Naive thymus-derived CD4-positive, alpha-beta T cell (primary cell): ENCODE results near the gene LRG1. TPM values are rescaled to one million over a fixed set of nuclear protein-coding genes. Genes with fewer than 3 reads are reported as not detected.
A peak's percentile ranks its signal among the peaks of the same experiment; 100 is the strongest.

Source experiments
- ATAC-seq: fragments of 150-1000 bp; cut with Tn5 transposase; 2 replicates; pipeline ENCODE4 v1.10.0; 2021; ENCODE audit warnings: mild to moderate bottlenecking, moderate library complexity
- CTCF ChIA-PET: fragments of 350-600 bp; sonication (Branson Sonifier 250); formaldehyde crosslinking; loops from one replicate; lab custom pipeline; 2021; ENCODE audit warnings: antibody characterized with exemption; lab: Charles Lee
- POLR2A ChIA-PET: fragments of 350-600 bp; sonication (Branson Sonifier 250); formaldehyde crosslinking; loops from one replicate; lab custom pipeline; 2021; ENCODE audit warnings: antibody characterized with exemption, inconsistent platforms; lab: Charles Lee
- DNase-seq, 9 donors: peaks; one replicate each; pipeline versions ENCODE4 v3.0.0 to v3.0.0-alpha.2; 2020 to 2022; ENCODE audit warnings: mixed read lengths in 1 of 9
- H3K27ac ChIP-seq: one replicate; pipeline ENCODE4 v1.7.0; 2013; ENCODE audit warnings: mild to moderate bottlenecking, low read depth, low read length, moderate library complexity
- H3K27me3 ChIP-seq, 2 donors: one replicate each; pipeline ENCODE4 v1.7.0; 2013; ENCODE audit warnings: low read length in 2 of 2, mild to moderate bottlenecking in 2 of 2, moderate library complexity in 2 of 2; ENCODE audit not compliant: control insufficient read depth in 2 of 2, insufficient read depth in 2 of 2
- H3K36me3 ChIP-seq, 3 experiments: 1 replicate in 2 of 3; 2 replicates in 1 of 3; pipeline ENCODE4 v1.7.0; 2013; ENCODE audit warnings: low read length in 3 of 3, mild to moderate bottlenecking in 3 of 3, moderate library complexity in 1 of 3; ENCODE audit not compliant: insufficient read depth in 3 of 3, control insufficient read depth in 2 of 3
- H3K4me1 ChIP-seq, 2 donors: one replicate each; pipeline ENCODE4 v1.7.0; 2013; ENCODE audit warnings: low read length in 2 of 2, mild to moderate bottlenecking in 2 of 2, moderate library complexity in 1 of 2; ENCODE audit not compliant: control insufficient read depth in 2 of 2, insufficient read depth in 2 of 2
- H3K4me3 ChIP-seq: 2 replicates; pipeline ENCODE4 v1.7.0; 2013; ENCODE audit warnings: mild to moderate bottlenecking, low read length
- H3K9me3 ChIP-seq, 3 experiments: 1 replicate in 2 of 3; 2 replicates in 1 of 3; pipeline ENCODE4 v1.7.0; 2013; ENCODE audit warnings: low read length in 3 of 3; ENCODE audit not compliant: control insufficient read depth in 2 of 3
- H3K27ac Mint-ChIP-seq, 9 donors: one replicate each; pipeline ENCODE4 v1.8.0; 2020 to 2022; ENCODE audit warnings: mixed read lengths in 9 of 9, mild to moderate bottlenecking in 8 of 9, moderate library complexity in 5 of 9, inconsistent platforms in 2 of 9
- H3K27me3 Mint-ChIP-seq, 5 donors: one replicate each; pipeline ENCODE4 v1.8.0; 2021 to 2022; ENCODE audit warnings: mixed read lengths in 5 of 5, mild to moderate bottlenecking in 1 of 5
- H3K36me3 Mint-ChIP-seq, 5 donors: one replicate each; pipeline ENCODE4 v1.8.0; 2020 to 2022; ENCODE audit warnings: mixed read lengths in 5 of 5, mild to moderate bottlenecking in 3 of 5, inconsistent platforms in 1 of 5
- H3K4me1 Mint-ChIP-seq, 7 donors: one replicate each; pipeline ENCODE4 v1.8.0; 2020 to 2022; ENCODE audit warnings: mixed read lengths in 7 of 7, mild to moderate bottlenecking in 3 of 7, inconsistent platforms in 1 of 7
- H3K4me3 Mint-ChIP-seq, 10 donors: one replicate each; pipeline ENCODE4 v1.8.0; 2020 to 2022; ENCODE audit warnings: mild to moderate bottlenecking in 10 of 10, mixed read lengths in 10 of 10, moderate library complexity in 6 of 10, inconsistent platforms in 2 of 10
- H3K9me3 Mint-ChIP-seq, 11 donors: one replicate each; pipeline ENCODE4 v1.8.0; 2020 to 2022; ENCODE audit warnings: mixed read lengths in 11 of 11, mild to moderate bottlenecking in 4 of 11, inconsistent platforms in 1 of 11, moderate library complexity in 1 of 11
- intact Hi-C, 2 donors: fragments of 100-400 bp; cut with micrococcal nuclease; formaldehyde crosslinking; loops; one replicate each; pipeline ENCODE4 v1.15.1; 2023
- polyA plus RNA-seq, 2 donors: library from polyadenylated mRNA; unstranded; fragments of 300-500 nt; fragmentation: Illumina TruSeq; gene quantifications; one replicate each; pipeline ENCODE4 v1.2.3, GENCODE V29; 2021
- total RNA-seq, 6 experiments: library from RNA in 5 of 6; stranded (reverse) in 5 of 6; gene quantifications; 1 replicate in 5 of 6; 2 replicates in 1 of 6; pipeline ENCODE4 v1.2.3 and lab custom pipeline; 2021 to 2026

The LRG1 gene
- total and polyA plus RNA-seq, 7 experiments from 2014 or later: 0.06 to 1.6 (median 0.50) TPM; not detected in 3

GRCh38 chr19:4536798-4537197, 3.0 kb downstream of the LRG1 start:
- peaks cover 0 to 4% (median 0%) of the 10 kb centered on the region in 11 donors for H3K9me3 Mint-ChIP-seq
- H3K36me3 Mint-ChIP-seq: peaks cover 0 to 4% (median 0%) of the 10 kb centered on the region in 5 donors
- intact Hi-C loops: no loop called here
- no peak overlapping the region for H3K27ac ChIP-seq
- H3K36me3 ChIP-seq: no peaks in the 10 kb centered on the region
- peaks cover 0 to 4% of the 10 kb centered on the region in 2 donors for H3K27me3 ChIP-seq
- no peaks in the 10 kb centered on the region for H3K4me1 ChIP-seq
- ChIA-PET CTCF (no interaction called here), POLR2A (no interaction called here)
- H3K4me3 ChIP-seq: no peak overlapping the region
- H3K27me3 Mint-ChIP-seq: peaks cover 7 to 36% (median 16%) of the 10 kb centered on the region in 5 donors
- DNase-seq (no peak), ATAC-seq (no peak)
- H3K27ac Mint-ChIP-seq: no peak overlapping the region
- H3K4me1 Mint-ChIP-seq: peaks cover 0 to 16% (median 13%) of the 10 kb centered on the region in 7 donors
- peaks cover 0 to 4% (median 0%) of the 10 kb centered on the region in 3 experiments for H3K9me3 ChIP-seq
- no peak overlapping the region for H3K4me3 Mint-ChIP-seq

GRCh38 chr19:4534836-4535658, 4.8 kb downstream of the LRG1 start, which contains the start of gene PLIN5:
Gene PLIN5 (minus strand): TSS chr19:4535224. CDS start chr19:4534074, 1,150 bp downstream.
- Histone ChIP-seq H3K4me1 (no peaks in the 10 kb centered on the region), H3K36me3 (no peaks in the 10 kb centered on the region), H3K4me3 (no peak within 1 kb of the TSS), H3K27ac (no peak within 1 kb of the TSS), H3K27me3 (peaks cover 0 to 4% of the 10 kb centered on the region in 2 donors), H3K9me3 (no peaks in the 10 kb centered on the region)
- peaks cover 0 to 4% (median 0%) of the 10 kb centered on the region in 5 donors for H3K36me3 Mint-ChIP-seq
- H3K9me3 Mint-ChIP-seq: peaks cover 0 to under 1% (median 0%) of the 10 kb centered on the region in 11 donors
- peak within 1 kb of the TSS in 4 of 10 donors; percentile 23 to 65 (median 54) for H3K4me3 Mint-ChIP-seq
- H3K4me1 Mint-ChIP-seq: peaks cover 0 to 12% (median 8%) of the 10 kb centered on the region in 7 donors
- peak in 5 of 9 donors; percentile 15 to 33 (median 23) for DNase-seq
- POLR2A ChIA-PET: no interaction called here
- peak; percentile 67 for ATAC-seq
- H3K27me3 Mint-ChIP-seq: peaks cover 3 to 34% (median 21%) of the 10 kb centered on the region in 5 donors
- no peak within 1 kb of the TSS for H3K27ac Mint-ChIP-seq
- intact Hi-C loops: no loop called here
- CTCF ChIA-PET: interaction anchor here (0.6 kb wide), 1 partner anchor 992 kb away, joined by 3 read pairs; no protein-coding TSS in a partner anchor

- DNase-seq (no peak), ATAC-seq (no peak)
- peaks cover 3 to 23% (median 15%) of the 10 kb centered on the region in 5 donors for H3K27me3 Mint-ChIP-seq
- Histone ChIP-seq H3K36me3 (no peaks in the 10 kb centered on the region), H3K27me3 (peaks cover 0 to 4% of the 10 kb centered on the region in 2 donors), H3K4me1 (no peaks in the 10 kb centered on the region), H3K4me3 (no peak overlapping the region), H3K27ac (no peak overlapping the region), H3K9me3 (no peaks in the 10 kb centered on the region)
- H3K9me3 Mint-ChIP-seq: no peaks in the 10 kb centered on the region
- ChIA-PET CTCF (no interaction called here), POLR2A (no interaction called here)
- H3K36me3 Mint-ChIP-seq: no peaks in the 10 kb centered on the region
- intact Hi-C loops: no loop called here
- no peak overlapping the region for H3K4me3 Mint-ChIP-seq
- H3K27ac Mint-ChIP-seq: no peak overlapping the region
- peaks cover 0 to 8% (median 5%) of the 10 kb centered on the region in 7 donors for H3K4me1 Mint-ChIP-seq
Observed at GRCh38 chr19:4533835-4534424, 5.9 kb downstream of the LRG1 start.

GRCh38 chr19:4533334-4533733, 6.5 kb downstream of the LRG1 start:
- CTCF ChIA-PET: no interaction called here
- DNase-seq: no peak
- POLR2A ChIA-PET: no interaction called here

GRCh38 chr19:4531562-4532165, 8.2 kb downstream of the LRG1 start:
- Mint-ChIP-seq H3K27ac (no peak overlapping the region), H3K4me1 (peaks cover 0 to 8% (median 5%) of the 10 kb centered on the region in 7 donors), H3K9me3 (no peaks in the 10 kb centered on the region), H3K4me3 (no peak overlapping the region), H3K36me3 (no peaks in the 10 kb centered on the region), H3K27me3 (peaks cover 0 to 22% (median 12%) of the 10 kb centered on the region in 5 donors)
- no peaks in the 10 kb centered on the region for H3K4me1 ChIP-seq
- no peaks in the 10 kb centered on the region for H3K9me3 ChIP-seq
- peak; percentile 18 for ATAC-seq
- no peak overlapping the region for H3K4me3 ChIP-seq
- no peaks in the 10 kb centered on the region for H3K36me3 ChIP-seq
- CTCF ChIA-PET: no interaction called here
- H3K27me3 ChIP-seq: no peaks in the 10 kb centered on the region
- POLR2A ChIA-PET: no interaction called here
- H3K27ac ChIP-seq: no peak overlapping the region
- no peak for DNase-seq
- intact Hi-C loops: no loop called here

More at GRCh38 chr19:4533334-4533733, 6.5 kb downstream of the LRG1 start:
- no peaks in the 10 kb centered on the region for H3K9me3 Mint-ChIP-seq
- Histone ChIP-seq H3K36me3 (no peaks in the 10 kb centered on the region), H3K9me3 (no peaks in the 10 kb centered on the region), H3K4me1 (no peaks in the 10 kb centered on the region), H3K4me3 (no peak overlapping the region), H3K27me3 (peaks cover 0 to 4% of the 10 kb centered on the region in 2 donors), H3K27ac (no peak overlapping the region)
- intact Hi-C loops: no loop called here
- peaks cover 3 to 22% (median 14%) of the 10 kb centered on the region in 5 donors for H3K27me3 Mint-ChIP-seq
- H3K36me3 Mint-ChIP-seq: no peaks in the 10 kb centered on the region
- H3K27ac Mint-ChIP-seq: no peak overlapping the region
- H3K4me3 Mint-ChIP-seq: peak overlapping the region in 1 of 10 donors; percentile 44
- no peak for ATAC-seq
- H3K4me1 Mint-ChIP-seq: peaks cover 0 to 8% (median 5%) of the 10 kb centered on the region in 7 donors

GRCh38 chr19:4529924-4530522, 9.8 kb downstream of the LRG1 start:
- Mint-ChIP-seq H3K4me1 (peaks cover 0 to 4% (median 0%) of the 10 kb centered on the region in 7 donors), H3K36me3 (no peaks in the 10 kb centered on the region), H3K27ac (no peak overlapping the region), H3K9me3 (no peaks in the 10 kb centered on the region), H3K4me3 (no peak overlapping the region), H3K27me3 (peaks cover 0 to 15% (median 4%) of the 10 kb centered on the region in 5 donors)
- no peaks in the 10 kb centered on the region for H3K9me3 ChIP-seq
- no peaks in the 10 kb centered on the region for H3K36me3 ChIP-seq
- no peaks in the 10 kb centered on the region for H3K4me1 ChIP-seq
- H3K4me3 ChIP-seq: no peak overlapping the region
- no peak overlapping the region for H3K27ac ChIP-seq
- no peaks in the 10 kb centered on the region for H3K27me3 ChIP-seq
- POLR2A ChIA-PET: no interaction called here
- ATAC-seq (no peak), DNase-seq (no peak)
- intact Hi-C loops: no loop called here
- CTCF ChIA-PET: no interaction called here
